Measurements from ENCODE around the gene BRAP.
A peak's percentile ranks its signal among the peaks of the same experiment; 100 is the strongest.
"Not testable (repeated sequence)": the region's sequence is repeated elsewhere in the genome, so short reads cannot be mapped to it uniquely, and the experiment has no call there.

BRAP gene

GRCh38 chr12:111628505-111629260 is 57.1 kb downstream of the BRAP start:
- no peak for FAIRE-seq
- no peak for DNase-seq (ENCODE audit: extremely low spot score, insufficient read length, low read depth)

- FAIRE-seq = no peak
- DNase-seq (ENCODE audit: extremely low spot score, insufficient read length, low read depth) = no peak
These were observed 59.5 kb downstream of the BRAP start for GRCh38 chr12:111626230-111626629.

- DNase-seq (ENCODE audit: extremely low spot score, insufficient read length, low read depth) (no peak), FAIRE-seq (no peak)
These were observed 61.2 kb downstream of the BRAP start for GRCh38 chr12:111624540-111624939.

GRCh38 chr12:111617841-111618240 is 67.9 kb downstream of the BRAP start:
- DNase-seq (ENCODE audit: extremely low spot score, insufficient read length, low read depth); FAIRE-seq: not testable (repeated sequence)

- FAIRE-seq (no peak), DNase-seq (ENCODE audit: extremely low spot score, insufficient read length, low read depth) (no peak)
These were observed 69.6 kb downstream of the BRAP start for GRCh38 chr12:111616177-111616623.

GRCh38 chr12:111607239-111607638 is 78.5 kb downstream of the BRAP start:
- no peak for FAIRE-seq
- no peak for DNase-seq (ENCODE audit: extremely low spot score, insufficient read length, low read depth)

GRCh38 chr12:111606767-111607230 is 79.0 kb downstream of the BRAP start:
- FAIRE-seq (no peak), DNase-seq (ENCODE audit: extremely low spot score, insufficient read length, low read depth) (no peak)

GRCh38 chr12:111605911-111606766 is 79.6 kb downstream of the BRAP start:
- FAIRE-seq (no peak), DNase-seq (ENCODE audit: extremely low spot score, insufficient read length, low read depth) (no peak)

GRCh38 chr12:111602857-111603256 is 82.9 kb downstream of the BRAP start:
- DNase-seq (ENCODE audit: extremely low spot score, insufficient read length, low read depth); FAIRE-seq: not testable (repeated sequence)

- FAIRE-seq = no peak
- no peak for DNase-seq (ENCODE audit: extremely low spot score, insufficient read length, low read depth)
These were observed 83.4 kb downstream of the BRAP start for GRCh38 chr12:111602348-111602747.

- not testable (repeated sequence) for FAIRE-seq
These were observed 84.8 kb downstream of the BRAP start for GRCh38 chr12:111600986-111601385.

GRCh38 chr12:111600205-111600642 is 85.5 kb downstream of the BRAP start:
- FAIRE-seq (no peak), DNase-seq (ENCODE audit: extremely low spot score, insufficient read length, low read depth) (no peak)

More at GRCh38 chr12:111600986-111601385, 84.8 kb downstream of the BRAP start:
- DNase-seq (ENCODE audit: extremely low spot score, insufficient read length, low read depth) = not testable (repeated sequence)

GRCh38 chr12:111599453-111600204 is 86.1 kb downstream of the BRAP start:
- DNase-seq (ENCODE audit: extremely low spot score, insufficient read length, low read depth) (peak; percentile 82), FAIRE-seq (peak; percentile 77)

- FAIRE-seq (no peak), DNase-seq (ENCODE audit: extremely low spot score, insufficient read length, low read depth) (peak; percentile 76)
These were observed 86.9 kb downstream of the BRAP start, which contains the start of gene ATXN2 for GRCh38 chr12:111598637-111599452. Gene ATXN2, minus strand, starts transcription at chr12:111599315. Its CDS starts 281 bp downstream, at chr12:111599034.

- DNase-seq (ENCODE audit: extremely low spot score, insufficient read length, low read depth) (no peak), FAIRE-seq (no peak)
These were observed 87.7 kb downstream of the BRAP start for GRCh38 chr12:111597831-111598636.

GRCh38 chr12:111596985-111597830 is 88.5 kb downstream of the BRAP start:
- DNase-seq (ENCODE audit: extremely low spot score, insufficient read length, low read depth) (no peak), FAIRE-seq (no peak)

- not testable (repeated sequence) for FAIRE-seq; DNase-seq (ENCODE audit: extremely low spot score, insufficient read length, low read depth)
These were observed 90.4 kb downstream of the BRAP start for GRCh38 chr12:111595341-111595835.
